Measurements from ENCODE around the gene USP20.

DNA sequence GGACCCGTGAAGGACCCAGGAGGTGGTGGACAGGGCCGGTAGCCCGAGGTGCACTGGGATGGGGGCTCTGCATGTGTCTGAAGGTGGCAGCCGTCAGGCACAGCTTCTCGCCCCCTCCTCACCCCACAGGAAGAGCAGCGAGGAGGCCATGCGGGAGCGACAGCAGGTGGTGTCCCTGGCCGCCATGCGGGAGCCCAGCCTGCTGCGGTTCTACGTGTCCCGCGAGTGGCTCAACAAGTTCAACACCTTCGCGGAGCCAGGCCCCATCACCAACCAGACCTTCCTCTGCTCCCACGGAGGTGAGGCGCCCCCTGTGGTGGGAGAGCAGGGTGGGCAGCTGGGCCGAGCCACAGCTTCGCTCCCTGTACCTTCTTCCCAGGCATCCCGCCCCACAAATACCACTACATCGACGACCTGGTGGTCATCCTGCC, 39.9 kb downstream of the USP20 start:
- TF ChIP-seq, protein P1, sequence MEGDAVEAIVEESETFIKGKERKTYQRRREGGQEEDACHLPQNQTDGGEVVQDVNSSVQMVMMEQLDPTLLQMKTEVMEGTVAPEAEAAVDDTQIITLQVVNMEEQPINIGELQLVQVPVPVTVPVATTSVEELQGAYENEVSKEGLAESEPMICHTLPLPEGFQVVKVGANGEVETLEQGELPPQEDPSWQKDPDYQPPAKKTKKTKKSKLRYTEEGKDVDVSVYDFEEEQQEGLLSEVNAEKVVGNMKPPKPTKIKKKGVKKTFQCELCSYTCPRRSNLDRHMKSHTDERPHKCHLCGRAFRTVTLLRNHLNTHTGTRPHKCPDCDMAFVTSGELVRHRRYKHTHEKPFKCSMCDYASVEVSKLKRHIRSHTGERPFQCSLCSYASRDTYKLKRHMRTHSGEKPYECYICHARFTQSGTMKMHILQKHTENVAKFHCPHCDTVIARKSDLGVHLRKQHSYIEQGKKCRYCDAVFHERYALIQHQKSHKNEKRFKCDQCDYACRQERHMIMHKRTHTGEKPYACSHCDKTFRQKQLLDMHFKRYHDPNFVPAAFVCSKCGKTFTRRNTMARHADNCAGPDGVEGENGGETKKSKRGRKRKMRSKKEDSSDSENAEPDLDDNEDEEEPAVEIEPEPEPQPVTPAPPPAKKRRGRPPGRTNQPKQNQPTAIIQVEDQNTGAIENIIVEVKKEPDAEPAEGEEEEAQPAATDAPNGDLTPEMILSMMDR (IDR thresholded peaks at IDR 0.05 in 2 of 3, conservative IDR thresholded peaks at IDR 0.05 in 1 of 3; ENCODE audit: borderline replicate concordance in 1 of 3, insufficient read depth in 1 of 3, low read depth in 2 of 3, low read length in 2 of 3) = peak in 2 of 3 experiments; percentile 22 to 29; a peak in 3 of 6 replicates
- TF ChIP-seq RAD21 (IDR thresholded peaks at IDR 0.05; ENCODE audit: low read depth) (no peak), EZH2phosphoT487 (IDR thresholded peaks at IDR 0.05; ENCODE audit: borderline replicate concordance) (no peak), EZH2 (IDR thresholded peaks at IDR 0.05) (no peak), POLR2A (IDR thresholded peaks at IDR 0.05; ENCODE audit: borderline replicate concordance, extremely low read depth, insufficient read depth, insufficient read length) (no peak), YY1 (IDR thresholded peaks at IDR 0.05; ENCODE audit: extremely low read depth, insufficient replicate concordance, low read depth, low read length) (no peak), POLR2AphosphoS5 (IDR thresholded peaks at IDR 0.05; ENCODE audit: low read depth, low read length) (no peak), FOSL1 (IDR thresholded peaks at IDR 0.05; ENCODE audit: low read depth) (no peak), ELF1 (IDR thresholded peaks at IDR 0.05; ENCODE audit: borderline replicate concordance, low read depth) (no peak), SIN3A (IDR thresholded peaks at IDR 0.05; ENCODE audit: low read depth) (no peak)
- TF ChIP-seq, protein P2, sequence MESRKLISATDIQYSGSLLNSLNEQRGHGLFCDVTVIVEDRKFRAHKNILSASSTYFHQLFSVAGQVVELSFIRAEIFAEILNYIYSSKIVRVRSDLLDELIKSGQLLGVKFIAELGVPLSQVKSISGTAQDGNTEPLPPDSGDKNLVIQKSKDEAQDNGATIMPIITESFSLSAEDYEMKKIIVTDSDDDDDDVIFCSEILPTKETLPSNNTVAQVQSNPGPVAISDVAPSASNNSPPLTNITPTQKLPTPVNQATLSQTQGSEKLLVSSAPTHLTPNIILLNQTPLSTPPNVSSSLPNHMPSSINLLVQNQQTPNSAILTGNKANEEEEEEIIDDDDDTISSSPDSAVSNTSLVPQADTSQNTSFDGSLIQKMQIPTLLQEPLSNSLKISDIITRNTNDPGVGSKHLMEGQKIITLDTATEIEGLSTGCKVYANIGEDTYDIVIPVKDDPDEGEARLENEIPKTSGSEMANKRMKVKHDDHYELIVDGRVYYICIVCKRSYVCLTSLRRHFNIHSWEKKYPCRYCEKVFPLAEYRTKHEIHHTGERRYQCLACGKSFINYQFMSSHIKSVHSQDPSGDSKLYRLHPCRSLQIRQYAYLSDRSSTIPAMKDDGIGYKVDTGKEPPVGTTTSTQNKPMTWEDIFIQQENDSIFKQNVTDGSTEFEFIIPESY (IDR thresholded peaks at IDR 0.05; ENCODE audit: extremely low read depth, insufficient replicate concordance, low read length) = no peak
- TF ChIP-seq, protein P3, sequence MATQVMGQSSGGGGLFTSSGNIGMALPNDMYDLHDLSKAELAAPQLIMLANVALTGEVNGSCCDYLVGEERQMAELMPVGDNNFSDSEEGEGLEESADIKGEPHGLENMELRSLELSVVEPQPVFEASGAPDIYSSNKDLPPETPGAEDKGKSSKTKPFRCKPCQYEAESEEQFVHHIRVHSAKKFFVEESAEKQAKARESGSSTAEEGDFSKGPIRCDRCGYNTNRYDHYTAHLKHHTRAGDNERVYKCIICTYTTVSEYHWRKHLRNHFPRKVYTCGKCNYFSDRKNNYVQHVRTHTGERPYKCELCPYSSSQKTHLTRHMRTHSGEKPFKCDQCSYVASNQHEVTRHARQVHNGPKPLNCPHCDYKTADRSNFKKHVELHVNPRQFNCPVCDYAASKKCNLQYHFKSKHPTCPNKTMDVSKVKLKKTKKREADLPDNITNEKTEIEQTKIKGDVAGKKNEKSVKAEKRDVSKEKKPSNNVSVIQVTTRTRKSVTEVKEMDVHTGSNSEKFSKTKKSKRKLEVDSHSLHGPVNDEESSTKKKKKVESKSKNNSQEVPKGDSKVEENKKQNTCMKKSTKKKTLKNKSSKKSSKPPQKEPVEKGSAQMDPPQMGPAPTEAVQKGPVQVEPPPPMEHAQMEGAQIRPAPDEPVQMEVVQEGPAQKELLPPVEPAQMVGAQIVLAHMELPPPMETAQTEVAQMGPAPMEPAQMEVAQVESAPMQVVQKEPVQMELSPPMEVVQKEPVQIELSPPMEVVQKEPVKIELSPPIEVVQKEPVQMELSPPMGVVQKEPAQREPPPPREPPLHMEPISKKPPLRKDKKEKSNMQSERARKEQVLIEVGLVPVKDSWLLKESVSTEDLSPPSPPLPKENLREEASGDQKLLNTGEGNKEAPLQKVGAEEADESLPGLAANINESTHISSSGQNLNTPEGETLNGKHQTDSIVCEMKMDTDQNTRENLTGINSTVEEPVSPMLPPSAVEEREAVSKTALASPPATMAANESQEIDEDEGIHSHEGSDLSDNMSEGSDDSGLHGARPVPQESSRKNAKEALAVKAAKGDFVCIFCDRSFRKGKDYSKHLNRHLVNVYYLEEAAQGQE (IDR thresholded peaks at IDR 0.05; ENCODE audit: low read depth) = no peak
- TF ChIP-seq, protein P4, sequence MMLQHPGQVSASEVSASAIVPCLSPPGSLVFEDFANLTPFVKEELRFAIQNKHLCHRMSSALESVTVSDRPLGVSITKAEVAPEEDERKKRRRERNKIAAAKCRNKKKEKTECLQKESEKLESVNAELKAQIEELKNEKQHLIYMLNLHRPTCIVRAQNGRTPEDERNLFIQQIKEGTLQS (IDR thresholded peaks at IDR 0.05) = no peak

Data from HCT116 (cell line).